GM23338 (cell line): ENCODE measurements around the gene DGCR8. TPM values are rescaled to one million over a fixed set of nuclear protein-coding genes. Genes with fewer than 3 reads are reported as not detected.

ENCODE experiments used
- ATAC-seq: fragments of 200-7000 bp; cut with Tn5 transposase; 3 replicates; pipeline ENCODE4 v1.9.1; 2020
- DNase-seq: peaks from one replicate; pipeline ENCODE4 v3.0.0-alpha.2; 2015; ENCODE audit warnings: low spot score
- H2AFZ ChIP-seq: fragments of 200-600 bp; sonication (generic); 2 replicates; pipeline ENCODE4 v1.8.0; 2016; ENCODE audit warnings: antibody characterized with exemption, mild to moderate bottlenecking, moderate library complexity
- H3F3A ChIP-seq: fragments of 200-600 bp; sonication (generic); replicated peaks from 2 replicates; pipeline ENCODE4 v1.8.0; 2017; ENCODE audit warnings: antibody characterized with exemption, mixed run types, low read depth
- H3K27ac ChIP-seq: fragments of 200-600 bp; sonication (generic); 2 replicates; pipeline ENCODE4 v1.6.1; 2016; ENCODE audit warnings: low read depth
- H3K27me3 ChIP-seq: fragments of 200-600 bp; sonication (generic); 2 replicates; pipeline ENCODE4 v1.8.0; 2016; ENCODE audit warnings: mild to moderate bottlenecking, mixed run types, moderate library complexity; ENCODE audit not compliant: insufficient read depth
- H3K36me3 ChIP-seq: fragments of 200-600 bp; sonication (generic); 2 replicates; pipeline ENCODE4 v1.8.0; 2016; ENCODE audit warnings: mild to moderate bottlenecking; ENCODE audit not compliant: insufficient read depth
- H3K4me1 ChIP-seq: fragments of 200-600 bp; sonication (generic); 2 replicates; pipeline ENCODE4 v1.8.0; 2016; ENCODE audit warnings: mild to moderate bottlenecking, moderate library complexity; ENCODE audit not compliant: insufficient read depth
- H3K4me2 ChIP-seq: fragments of 200-600 bp; sonication (generic); 2 replicates; pipeline ENCODE4 v1.7.1; 2017; ENCODE audit warnings: mixed run types
- H3K4me3 ChIP-seq: fragments of 200-600 bp; sonication (generic); 2 replicates; pipeline ENCODE4 v1.6.1; 2016; ENCODE audit warnings: mixed run types
- H3K79me2 ChIP-seq: fragments of 200-600 bp; sonication (generic); replicated peaks from 2 replicates; pipeline ENCODE4 v1.8.0; 2017; ENCODE audit warnings: mild to moderate bottlenecking; ENCODE audit not compliant: insufficient read depth
- H3K9me2 ChIP-seq: fragments of 200-600 bp; sonication (generic); 2 replicates; pipeline ENCODE4 v1.8.0; 2017; ENCODE audit not compliant: insufficient read depth
- H4K20me1 ChIP-seq: fragments of 200-600 bp; sonication (generic); replicated peaks from 2 replicates; pipeline ENCODE4 v1.8.0; 2017; ENCODE audit warnings: mild to moderate bottlenecking; ENCODE audit not compliant: insufficient read depth
- H3K27ac Mint-ChIP-seq: 2 replicates; pipeline ENCODE4 v1.8.0; 2020; ENCODE audit warnings: inconsistent platforms, mild to moderate bottlenecking, moderate library complexity, mixed read lengths
- H3K27me3 Mint-ChIP-seq: 3 replicates; pipeline ENCODE4 v1.8.0; 2022; ENCODE audit warnings: low read depth, mild to moderate bottlenecking, moderate library complexity, mixed read lengths, inconsistent platforms; ENCODE audit not compliant: insufficient read depth, poor library complexity
- H3K36me3 Mint-ChIP-seq: 3 replicates; pipeline ENCODE4 v1.8.0; 2021; ENCODE audit warnings: low read depth, mild to moderate bottlenecking, inconsistent platforms, moderate library complexity, mixed read lengths
- H3K4me1 Mint-ChIP-seq: 3 replicates; pipeline ENCODE4 v1.8.0; 2020; ENCODE audit warnings: mild to moderate bottlenecking, inconsistent platforms, mixed read lengths
- H3K4me3 Mint-ChIP-seq: 3 replicates; pipeline ENCODE4 v1.8.0; 2021; ENCODE audit warnings: moderate library complexity, mild to moderate bottlenecking, inconsistent platforms, mixed read lengths
- H3K9me3 Mint-ChIP-seq: 3 replicates; pipeline ENCODE4 v1.8.0; 2020; ENCODE audit warnings: moderate library complexity, mild to moderate bottlenecking, inconsistent platforms, mixed read lengths
- CREB1 ChIP-seq: fragments of 250-450 bp; sonication (Bioruptor Pico); IDR thresholded peaks from 2 replicates; pipeline ENCODE4 v1.5.0; 2020; ENCODE audit warnings: low read depth, mild to moderate bottlenecking, moderate library complexity
- CTCF ChIP-seq, 2 experiments: fragments of 200-600 bp in 1 of 2; sonication (generic) in 1 of 2; conservative IDR thresholded peaks; 2 replicates each; pipeline versions ENCODE4 v1.5.1 to v1.6.1; 2016 to 2017; ENCODE audit warnings: antibody characterized with exemption in 2 of 2, low read depth in 2 of 2, mild to moderate bottlenecking in 2 of 2, moderate library complexity in 1 of 2
- ETS1 ChIP-seq: IDR thresholded peaks from 2 replicates; pipeline ENCODE4 v1.6.1; 2016; ENCODE audit warnings: antibody characterized with exemption
- EZH2 ChIP-seq: fragments of 200-600 bp; sonication (generic); IDR thresholded peaks from one replicate; pipeline ENCODE4 v1.8.0; 2017; ENCODE audit warnings: antibody characterized with exemption, mild to moderate bottlenecking, low read depth; ENCODE audit not compliant: unreplicated experiment
- EZH2phosphoT487 ChIP-seq: fragments of 200-600 bp; sonication (generic); IDR thresholded peaks from one replicate; pipeline ENCODE4 v1.8.1; 2018; ENCODE audit warnings: antibody characterized with exemption; ENCODE audit not compliant: unreplicated experiment
- JUNB ChIP-seq: IDR thresholded peaks from one replicate; pipeline ENCODE4 v1.6.1; 2016; ENCODE audit warnings: antibody characterized with exemption; ENCODE audit not compliant: unreplicated experiment
- NANOG ChIP-seq: IDR thresholded peaks from 2 replicates; pipeline ENCODE4 v1.6.1; 2016; ENCODE audit warnings: antibody characterized with exemption, borderline replicate concordance
- POLR2AphosphoS5 ChIP-seq: IDR thresholded peaks from 2 replicates; pipeline ENCODE4 v1.6.1; 2016; ENCODE audit warnings: antibody characterized with exemption, low read depth
- STAT1 ChIP-seq: IDR thresholded peaks from one replicate; pipeline ENCODE4 v1.6.1; 2016; ENCODE audit warnings: antibody characterized with exemption; ENCODE audit not compliant: unreplicated experiment
- ZNF114 ChIP-seq: fragments of 250-450 bp; sonication (Bioruptor Pico); IDR thresholded peaks from 2 replicates; pipeline ENCODE4 v1.5.0; 2020; ENCODE audit warnings: mild to moderate bottlenecking, moderate library complexity
- ZNF331 ChIP-seq: fragments of 250-450 bp; sonication (Bioruptor Pico); IDR thresholded peaks from 2 replicates; pipeline ENCODE4 v1.5.0; 2020; ENCODE audit warnings: low read depth, mild to moderate bottlenecking, moderate library complexity
- polyA plus RNA-seq: library from polyadenylated mRNA; unstranded; fragments of >200 nt; fragmentation: Nextera tagmentation; extraction: Ambion mirVana; gene quantifications from 2 replicates; pipeline ENCODE4 v1.2.1, GENCODE V29; 2016
- total RNA-seq: library from RNA; depleted of rRNA; stranded (reverse); fragments of >200 nt; shearing (Covaris generic); gene quantifications from 2 replicates; pipeline ENCODE4 v1.2.3, GENCODE V29; 2014
- TF ChIP-seq, protein P1 (sequence below): fragments of 250-450 bp; sonication (Bioruptor Pico); IDR thresholded peaks from 2 replicates; pipeline ENCODE4 v1.5.0; 2020; ENCODE audit warnings: mild to moderate bottlenecking, moderate library complexity

Gene DGCR8
- total and polyA plus RNA-seq, 2 experiments from 2014 or later = 12.2 to 48.9 TPM

DNA sequence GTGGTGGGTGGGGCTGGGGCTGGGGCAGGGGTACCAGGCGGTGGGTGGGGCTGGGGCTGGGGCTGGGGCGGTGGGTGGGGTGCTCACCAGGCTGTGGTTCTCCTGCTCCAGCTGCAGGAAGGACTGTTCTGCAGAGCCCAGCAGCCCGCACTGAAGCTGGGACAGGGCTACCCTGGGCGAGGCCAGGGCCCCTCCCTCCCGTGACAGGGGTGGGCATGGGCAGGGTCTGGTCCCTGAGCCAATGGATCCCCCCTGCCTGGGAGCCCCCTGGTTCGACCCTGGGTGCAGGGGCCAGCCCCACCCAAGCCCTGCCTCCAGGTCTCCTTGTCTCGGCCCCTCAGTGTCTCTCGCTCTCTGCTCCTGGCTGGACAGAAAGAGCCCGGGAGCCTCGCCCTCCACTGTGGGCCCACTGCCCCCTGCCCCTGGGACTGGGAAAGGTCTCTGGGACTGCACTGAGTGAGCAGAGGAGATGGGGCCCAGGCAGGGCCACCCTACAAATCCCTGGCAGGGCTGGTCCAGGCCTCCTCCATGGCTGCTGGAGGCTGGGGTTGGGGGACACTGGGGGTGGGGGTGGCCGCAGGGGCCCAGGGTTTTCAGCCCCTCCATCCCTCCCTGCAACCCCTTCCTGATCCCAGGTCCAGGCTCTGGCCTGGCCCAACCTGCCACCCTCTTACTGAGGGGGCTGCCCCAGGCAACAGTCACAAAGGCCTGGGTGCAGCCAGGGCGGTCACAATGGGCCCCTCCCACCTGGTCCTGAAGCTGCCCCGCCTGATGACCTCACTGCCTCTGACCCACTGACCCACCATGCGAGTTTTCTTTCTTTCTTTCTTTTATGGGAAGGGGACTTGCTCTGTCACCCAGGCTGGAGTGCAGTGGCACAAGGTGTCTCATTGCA lies 70.6 kb downstream of the DGCR8 start, which contains the start of gene CCDC188:
Gene CCDC188 (minus strand): TSS at position 675 of the 895 bp plus-strand sequence. CDS start 69 bp downstream, at position 606.
- no peak for DNase-seq
- no peak within 1 kb of the TSS for H3K27ac ChIP-seq
- no peaks in the 10 kb centered on the region for H3K27me3 ChIP-seq
- Mint-ChIP-seq H3K36me3 (no peaks in the 10 kb centered on the region), H3K27me3 (peaks cover 9% of the 10 kb centered on the region), H3K4me1 (peaks cover 6% of the 10 kb centered on the region), H3K4me3 (no peak within 1 kb of the TSS), H3K27ac (no peak within 1 kb of the TSS), H3K9me3 (no peaks in the 10 kb centered on the region)
- H2AFZ ChIP-seq = no peak within 1 kb of the TSS
- no peak within 1 kb of the TSS for H3K4me3 ChIP-seq
- H3K9me2 ChIP-seq = no peaks in the 10 kb centered on the region
- H3F3A ChIP-seq = no peaks in the 10 kb centered on the region
- H3K4me2 ChIP-seq = no peak within 1 kb of the TSS
- no peaks in the 10 kb centered on the region for H4K20me1 ChIP-seq
- ATAC-seq = no peak
- TF ChIP-seq ETS1 = no peak
- no peak for TF ChIP-seq CREB1 (CRISPR knock-in tag)
- no peak for TF ChIP-seq JUNB
- no peak for TF ChIP-seq EZH2
- no peak for TF ChIP-seq STAT1
- no peak for TF ChIP-seq EZH2phosphoT487
- TF ChIP-seq ZNF114 (CRISPR knock-in tag) = no peak
- TF ChIP-seq NANOG = no peak
- no peak for TF ChIP-seq ZNF331
- H3K4me1 ChIP-seq = no peaks in the 10 kb centered on the region
- H3K36me3 ChIP-seq = no peaks in the 10 kb centered on the region
- no peaks in the 10 kb centered on the region for H3K79me2 ChIP-seq

- Mint-ChIP-seq H3K27me3 (peaks cover 9% of the 10 kb centered on the region), H3K36me3 (no peaks in the 10 kb centered on the region), H3K9me3 (no peaks in the 10 kb centered on the region), H3K4me3 (no peak overlapping the region), H3K27ac (no peak overlapping the region), H3K4me1 (peaks cover 6% of the 10 kb centered on the region)
- Histone ChIP-seq H3K27me3 (no peaks in the 10 kb centered on the region), H3K9me2 (no peaks in the 10 kb centered on the region), H4K20me1 (no peaks in the 10 kb centered on the region), H3K27ac (no peak overlapping the region), H3K4me3 (no peak overlapping the region), H3F3A (no peaks in the 10 kb centered on the region), H3K4me1 (no peaks in the 10 kb centered on the region), H3K4me2 (no peak overlapping the region), H2AFZ (no peak overlapping the region), H3K36me3 (no peaks in the 10 kb centered on the region), H3K79me2 (no peaks in the 10 kb centered on the region)
- ATAC-seq (no peak), DNase-seq (no peak)
- TF ChIP-seq JUNB = no peak
- TF ChIP-seq POLR2AphosphoS5 = no peak
- TF ChIP-seq, protein P1, sequence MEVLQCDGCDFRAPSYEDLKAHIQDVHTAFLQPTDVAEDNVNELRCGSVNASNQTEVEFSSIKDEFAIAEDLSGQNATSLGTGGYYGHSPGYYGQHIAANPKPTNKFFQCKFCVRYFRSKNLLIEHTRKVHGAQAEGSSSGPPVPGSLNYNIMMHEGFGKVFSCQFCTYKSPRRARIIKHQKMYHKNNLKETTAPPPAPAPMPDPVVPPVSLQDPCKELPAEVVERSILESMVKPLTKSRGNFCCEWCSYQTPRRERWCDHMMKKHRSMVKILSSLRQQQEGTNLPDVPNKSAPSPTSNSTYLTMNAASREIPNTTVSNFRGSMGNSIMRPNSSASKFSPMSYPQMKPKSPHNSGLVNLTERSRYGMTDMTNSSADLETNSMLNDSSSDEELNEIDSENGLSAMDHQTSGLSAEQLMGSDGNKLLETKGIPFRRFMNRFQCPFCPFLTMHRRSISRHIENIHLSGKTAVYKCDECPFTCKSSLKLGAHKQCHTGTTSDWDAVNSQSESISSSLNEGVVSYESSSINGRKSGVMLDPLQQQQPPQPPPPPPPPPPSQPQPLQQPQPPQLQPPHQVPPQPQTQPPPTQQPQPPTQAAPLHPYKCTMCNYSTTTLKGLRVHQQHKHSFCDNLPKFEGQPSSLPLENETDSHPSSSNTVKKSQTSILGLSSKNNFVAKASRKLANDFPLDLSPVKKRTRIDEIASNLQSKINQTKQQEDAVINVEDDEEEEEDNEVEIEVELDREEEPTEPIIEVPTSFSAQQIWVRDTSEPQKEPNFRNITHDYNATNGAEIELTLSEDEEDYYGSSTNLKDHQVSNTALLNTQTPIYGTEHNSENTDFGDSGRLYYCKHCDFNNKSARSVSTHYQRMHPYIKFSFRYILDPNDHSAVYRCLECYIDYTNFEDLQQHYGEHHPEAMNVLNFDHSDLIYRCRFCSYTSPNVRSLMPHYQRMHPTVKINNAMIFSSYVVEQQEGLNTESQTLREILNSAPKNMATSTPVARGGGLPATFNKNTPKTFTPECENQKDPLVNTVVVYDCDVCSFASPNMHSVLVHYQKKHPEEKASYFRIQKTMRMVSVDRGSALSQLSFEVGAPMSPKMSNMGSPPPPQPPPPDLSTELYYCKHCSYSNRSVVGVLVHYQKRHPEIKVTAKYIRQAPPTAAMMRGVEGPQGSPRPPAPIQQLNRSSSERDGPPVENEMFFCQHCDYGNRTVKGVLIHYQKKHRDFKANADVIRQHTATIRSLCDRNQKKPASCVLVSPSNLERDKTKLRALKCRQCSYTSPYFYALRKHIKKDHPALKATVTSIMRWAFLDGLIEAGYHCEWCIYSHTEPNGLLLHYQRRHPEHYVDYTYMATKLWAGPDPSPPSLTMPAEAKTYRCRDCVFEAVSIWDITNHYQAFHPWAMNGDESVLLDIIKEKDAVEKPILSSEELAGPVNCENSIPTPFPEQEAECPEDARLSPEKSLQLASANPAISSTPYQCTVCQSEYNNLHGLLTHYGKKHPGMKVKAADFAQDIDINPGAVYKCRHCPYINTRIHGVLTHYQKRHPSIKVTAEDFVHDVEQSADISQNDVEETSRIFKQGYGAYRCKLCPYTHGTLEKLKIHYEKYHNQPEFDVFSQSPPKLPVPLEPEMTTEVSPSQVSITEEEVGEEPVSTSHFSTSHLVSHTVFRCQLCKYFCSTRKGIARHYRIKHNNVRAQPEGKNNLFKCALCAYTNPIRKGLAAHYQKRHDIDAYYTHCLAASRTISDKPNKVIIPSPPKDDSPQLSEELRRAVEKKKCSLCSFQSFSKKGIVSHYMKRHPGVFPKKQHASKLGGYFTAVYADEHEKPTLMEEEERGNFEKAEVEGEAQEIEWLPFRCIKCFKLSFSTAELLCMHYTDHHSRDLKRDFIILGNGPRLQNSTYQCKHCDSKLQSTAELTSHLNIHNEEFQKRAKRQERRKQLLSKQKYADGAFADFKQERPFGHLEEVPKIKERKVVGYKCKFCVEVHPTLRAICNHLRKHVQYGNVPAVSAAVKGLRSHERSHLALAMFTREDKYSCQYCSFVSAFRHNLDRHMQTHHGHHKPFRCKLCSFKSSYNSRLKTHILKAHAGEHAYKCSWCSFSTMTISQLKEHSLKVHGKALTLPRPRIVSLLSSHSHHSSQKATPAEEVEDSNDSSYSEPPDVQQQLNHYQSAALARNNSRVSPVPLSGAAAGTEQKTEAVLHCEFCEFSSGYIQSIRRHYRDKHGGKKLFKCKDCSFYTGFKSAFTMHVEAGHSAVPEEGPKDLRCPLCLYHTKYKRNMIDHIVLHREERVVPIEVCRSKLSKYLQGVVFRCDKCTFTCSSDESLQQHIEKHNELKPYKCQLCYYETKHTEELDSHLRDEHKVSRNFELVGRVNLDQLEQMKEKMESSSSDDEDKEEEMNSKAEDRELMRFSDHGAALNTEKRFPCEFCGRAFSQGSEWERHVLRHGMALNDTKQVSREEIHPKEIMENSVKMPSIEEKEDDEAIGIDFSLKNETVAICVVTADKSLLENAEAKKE (CRISPR knock-in tag) = no peak
- no peak for TF ChIP-seq ZNF331
- TF ChIP-seq CTCF (conservative IDR thresholded peaks at IDR 0.05; ENCODE audit: low read depth in 2 of 2) = no peak
These were observed 71.2 kb downstream of the DGCR8 start for GRCh38 chr22:20151276-20151588.
